Measurements from ENCODE around the gene SIX1.

Gene SIX1

GRCh38 chr14:60652674-60653651 lies 3.7 kb upstream of the SIX1 start:
- DNase-seq (ENCODE audit: low spot score in 2 of 2) (no peak), ATAC-seq (replicated peaks; ENCODE audit: extremely low read depth, poor library complexity, severe bottlenecking) (no peak)
- Mint-ChIP-seq H3K27me3 (peaks cover 95% of the 10 kb centered on the region), H3K27ac (ENCODE audit: low read depth) (no peak overlapping the region), H3K9me3 (no peaks in the 10 kb centered on the region), H3K36me3 (ENCODE audit: insufficient read depth) (peaks cover 3% of the 10 kb centered on the region), H3K4me1 (peaks cover 33% of the 10 kb centered on the region), H3K4me3 (peak overlapping the region; percentile 15)

GRCh38 chr14:60651796-60652673 lies 2.8 kb upstream of the SIX1 start:
- Mint-ChIP-seq H3K27me3 (peaks cover 95% of the 10 kb centered on the region), H3K4me3 (no peak overlapping the region), H3K27ac (ENCODE audit: low read depth) (no peak overlapping the region), H3K9me3 (no peaks in the 10 kb centered on the region), H3K36me3 (ENCODE audit: insufficient read depth) (peaks cover 3% of the 10 kb centered on the region), H3K4me1 (peaks cover 36% of the 10 kb centered on the region)
- ATAC-seq (replicated peaks; ENCODE audit: extremely low read depth, poor library complexity, severe bottlenecking) (no peak), DNase-seq (ENCODE audit: low spot score in 2 of 2) (no peak)

GRCh38 chr14:60651086-60651795 lies 2.0 kb upstream of the SIX1 start:
- no peak overlapping the region for H3K27ac Mint-ChIP-seq (ENCODE audit: low read depth)
- peaks cover 3% of the 10 kb centered on the region for H3K36me3 Mint-ChIP-seq (ENCODE audit: insufficient read depth)
- H3K9me3 Mint-ChIP-seq = no peaks in the 10 kb centered on the region
- no peak overlapping the region for H3K4me3 Mint-ChIP-seq
- DNase-seq (ENCODE audit: low spot score in 2 of 2) (no peak), ATAC-seq (replicated peaks; ENCODE audit: extremely low read depth, poor library complexity, severe bottlenecking) (no peak)
- peaks cover 99% of the 10 kb centered on the region for H3K27me3 Mint-ChIP-seq
- H3K4me1 Mint-ChIP-seq = peaks cover 34% of the 10 kb centered on the region

- no peaks in the 10 kb centered on the region for H3K9me3 Mint-ChIP-seq
- peaks cover 28% of the 10 kb centered on the region for H3K4me1 Mint-ChIP-seq
- no peak for ATAC-seq (replicated peaks; ENCODE audit: extremely low read depth, poor library complexity, severe bottlenecking)
- peak overlapping the region; percentile 52 for H3K4me3 Mint-ChIP-seq
- H3K36me3 Mint-ChIP-seq (ENCODE audit: insufficient read depth) = peaks cover 3% of the 10 kb centered on the region
- DNase-seq (ENCODE audit: low spot score in 2 of 2) = no peak
- peaks cover 99% of the 10 kb centered on the region for H3K27me3 Mint-ChIP-seq
- no peak overlapping the region for H3K27ac Mint-ChIP-seq (ENCODE audit: low read depth)
Observed at GRCh38 chr14:60650373-60650961, 1.2 kb upstream of the SIX1 start.

- H3K4me1 Mint-ChIP-seq = peaks cover 28% of the 10 kb centered on the region
- H3K36me3 Mint-ChIP-seq (ENCODE audit: insufficient read depth) = peaks cover 2% of the 10 kb centered on the region
- no peak overlapping the region for H3K27ac Mint-ChIP-seq (ENCODE audit: low read depth)
- H3K4me3 Mint-ChIP-seq = peak overlapping the region; percentile 52
- H3K9me3 Mint-ChIP-seq = no peaks in the 10 kb centered on the region
- DNase-seq (ENCODE audit: low spot score in 2 of 2) (no peak), ATAC-seq (replicated peaks; ENCODE audit: extremely low read depth, poor library complexity, severe bottlenecking) (no peak)
- H3K27me3 Mint-ChIP-seq = peaks cover 99% of the 10 kb centered on the region
Observed at GRCh38 chr14:60649875-60650372, 647 bp upstream of the SIX1 start.

- Mint-ChIP-seq H3K4me3 (peak overlapping the region; percentile 66), H3K27ac (ENCODE audit: low read depth) (no peak overlapping the region), H3K4me1 (peaks cover 22% of the 10 kb centered on the region), H3K9me3 (no peaks in the 10 kb centered on the region), H3K27me3 (peaks cover 99% of the 10 kb centered on the region), H3K36me3 (ENCODE audit: insufficient read depth) (peaks cover 2% of the 10 kb centered on the region)
- DNase-seq (ENCODE audit: low spot score in 2 of 2) = no peak
- ATAC-seq (replicated peaks; ENCODE audit: extremely low read depth, poor library complexity, severe bottlenecking) = no peak
Observed at GRCh38 chr14:60648249-60648933, 886 bp downstream of the SIX1 start.

GRCh38 chr14:60647837-60648248 lies 1.4 kb downstream of the SIX1 start:
- Mint-ChIP-seq H3K4me3 (peak overlapping the region; percentile 66), H3K27me3 (peaks cover 99% of the 10 kb centered on the region), H3K9me3 (no peaks in the 10 kb centered on the region), H3K27ac (ENCODE audit: low read depth) (no peak overlapping the region), H3K4me1 (peaks cover 25% of the 10 kb centered on the region), H3K36me3 (ENCODE audit: insufficient read depth) (peaks cover 2% of the 10 kb centered on the region)
- DNase-seq (ENCODE audit: low spot score in 2 of 2) (no peak), ATAC-seq (replicated peaks; ENCODE audit: extremely low read depth, poor library complexity, severe bottlenecking) (no peak)

- Mint-ChIP-seq H3K27ac (ENCODE audit: low read depth) (no peak overlapping the region), H3K9me3 (no peaks in the 10 kb centered on the region), H3K4me3 (peak overlapping the region; percentile 66), H3K27me3 (peaks cover 99% of the 10 kb centered on the region), H3K36me3 (ENCODE audit: insufficient read depth) (peaks cover 2% of the 10 kb centered on the region), H3K4me1 (peaks cover 26% of the 10 kb centered on the region)
- ATAC-seq (replicated peaks; ENCODE audit: extremely low read depth, poor library complexity, severe bottlenecking) (no peak), DNase-seq (ENCODE audit: low spot score in 2 of 2) (no peak)
Observed at GRCh38 chr14:60647081-60647836, 2.0 kb downstream of the SIX1 start.

GRCh38 chr14:60646226-60646818 lies 3.0 kb downstream of the SIX1 start:
- H3K27me3 Mint-ChIP-seq = peaks cover 99% of the 10 kb centered on the region
- peaks cover 2% of the 10 kb centered on the region for H3K36me3 Mint-ChIP-seq (ENCODE audit: insufficient read depth)
- H3K4me1 Mint-ChIP-seq = peaks cover 18% of the 10 kb centered on the region
- no peak overlapping the region for H3K27ac Mint-ChIP-seq (ENCODE audit: low read depth)
- H3K4me3 Mint-ChIP-seq = no peak overlapping the region
- H3K9me3 Mint-ChIP-seq = no peaks in the 10 kb centered on the region
- ATAC-seq (replicated peaks; ENCODE audit: extremely low read depth, poor library complexity, severe bottlenecking) = no peak
- DNase-seq (ENCODE audit: low spot score in 2 of 2) = no peak

GRCh38 chr14:60645126-60645741 lies 4.0 kb downstream of the SIX1 start:
- Mint-ChIP-seq H3K27ac (ENCODE audit: low read depth) (peak overlapping the region; percentile 51), H3K4me3 (no peak overlapping the region), H3K36me3 (ENCODE audit: insufficient read depth) (peaks cover 2% of the 10 kb centered on the region)

More at GRCh38 chr14:60645126-60645741, 4.0 kb downstream of the SIX1 start:
- Mint-ChIP-seq H3K27me3 (peaks cover 99% of the 10 kb centered on the region), H3K9me3 (no peaks in the 10 kb centered on the region), H3K4me1 (peaks cover 17% of the 10 kb centered on the region)
- DNase-seq (ENCODE audit: low spot score in 2 of 2) (no peak), ATAC-seq (replicated peaks; ENCODE audit: extremely low read depth, poor library complexity, severe bottlenecking) (no peak)

Data from central memory CD8-positive, alpha-beta T cell (primary cell).